ENCODE data around the gene IDH2.

GRCh38 chr15:90076716-90077115, 25.6 kb downstream of the IDH2 start:
- TF ChIP-seq ATF3 (IDR thresholded peaks at IDR 0.05), result no peak
- TF ChIP-seq JUND (IDR thresholded peaks at IDR 0.05), result no peak

All from liver (tissue), 2 donors.